Measurements from ENCODE around the gene SQOR. TPM values are rescaled to one million over a fixed set of nuclear protein-coding genes. Genes with fewer than 3 reads are reported as not detected.
A peak's percentile ranks its signal among the peaks of the same experiment; 100 is the strongest.

The SQOR gene
- total RNA-seq (105 and 129 TPM in 2 replicates), polyA plus RNA-seq (55.4 and 81.5 TPM in 2 replicates), polyA minus RNA-seq (ENCODE audit: low replicate concordance) (45.2 and 102 TPM in 2 replicates)
- polyA plus RNA-seq (2012): 45.9 and 61.3 TPM in 2 replicates

DNA sequence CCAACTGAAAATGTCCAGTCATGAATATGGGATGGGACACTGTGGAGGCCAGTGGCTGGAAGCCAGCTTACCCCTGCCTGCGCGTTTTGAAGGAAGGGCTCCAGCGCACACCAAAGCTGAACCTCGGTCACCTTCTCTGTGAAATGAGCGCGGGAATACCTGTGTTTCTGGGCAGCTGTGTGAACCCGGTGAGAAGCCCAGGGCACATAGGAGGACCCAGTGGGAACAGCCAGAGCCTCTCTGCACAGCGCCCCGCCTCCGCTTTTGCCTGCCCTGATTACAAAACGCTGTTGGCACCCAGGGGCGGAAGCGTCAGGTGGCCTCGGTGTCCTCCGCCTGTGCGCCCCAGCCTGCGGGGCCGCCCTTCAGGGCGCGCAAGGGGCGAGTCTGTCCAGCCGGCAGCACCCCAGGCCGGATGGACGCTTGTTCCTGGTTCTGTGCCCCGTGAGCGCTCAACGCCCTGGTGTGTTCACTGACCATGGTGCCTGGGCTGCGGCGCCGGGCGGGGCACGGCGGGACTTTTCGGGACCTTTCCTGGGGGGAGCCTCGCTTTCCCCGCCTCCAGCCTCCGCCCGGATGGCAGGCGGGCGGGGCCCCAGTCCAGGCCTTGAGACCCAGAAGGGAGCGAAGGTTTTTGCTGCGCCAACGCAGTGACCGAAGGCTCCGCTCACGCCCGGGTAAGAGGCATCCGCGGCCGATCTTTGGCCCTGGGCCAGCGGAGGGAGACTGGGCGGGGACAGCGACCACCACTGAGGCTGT lies at the start of gene SQOR:
Gene SQOR, plus strand, starts transcription at position 598 of the 759 bp plus-strand sequence. CDS start 23,895 bp downstream, outside the sequence.
- Histone ChIP-seq H3K36me3 (ENCODE audit: control insufficient read depth, insufficient read depth, low read length) (no peaks in the 10 kb centered on the region), H3K79me2 (ENCODE audit: control insufficient read depth, insufficient read depth, low read length) (peaks cover 8% of the 10 kb centered on the region), H2AFZ (ENCODE audit: low read length) (peak within 1 kb of the TSS; percentile 63), H3K4me3 (replicated peaks in 1 of 4; ENCODE audit: control extremely low read depth in 1 of 4, insufficient read depth in 1 of 4, low read depth in 3 of 4, low read length in 4 of 4) (peak within 1 kb of the TSS; percentile 61 to 81 (median 74)), H3K4me1 (ENCODE audit: control insufficient read depth, extremely low read depth, insufficient read depth, low read length) (peaks cover 24% of the 10 kb centered on the region), H3K9me3 (ENCODE audit: control insufficient read depth, insufficient read depth, low read depth, low read length) (no peaks in the 10 kb centered on the region), H3K27ac (ENCODE audit: insufficient read depth, low read length) (peak within 1 kb of the TSS; percentile 52), H3K9ac (ENCODE audit: insufficient read depth, low read length) (peak within 1 kb of the TSS; percentile 73), H4K20me1 (ENCODE audit: control insufficient read depth, extremely low read depth, insufficient read depth, low read length) (no peaks in the 10 kb centered on the region), H3K4me2 (ENCODE audit: extremely low read depth, insufficient read depth, low read length) (peak within 1 kb of the TSS; percentile 86), H3K27me3 (ENCODE audit: control insufficient read depth, insufficient read depth, low read length) (no peaks in the 10 kb centered on the region)
- peak; percentile 47 to 51 for DNase-seq (ENCODE audit: low read depth in 2 of 2)
- TF ChIP-seq EZH2 (IDR thresholded peaks at IDR 0.05; ENCODE audit: low read length, missing control alignments): no peak
- TF ChIP-seq, protein P1, sequence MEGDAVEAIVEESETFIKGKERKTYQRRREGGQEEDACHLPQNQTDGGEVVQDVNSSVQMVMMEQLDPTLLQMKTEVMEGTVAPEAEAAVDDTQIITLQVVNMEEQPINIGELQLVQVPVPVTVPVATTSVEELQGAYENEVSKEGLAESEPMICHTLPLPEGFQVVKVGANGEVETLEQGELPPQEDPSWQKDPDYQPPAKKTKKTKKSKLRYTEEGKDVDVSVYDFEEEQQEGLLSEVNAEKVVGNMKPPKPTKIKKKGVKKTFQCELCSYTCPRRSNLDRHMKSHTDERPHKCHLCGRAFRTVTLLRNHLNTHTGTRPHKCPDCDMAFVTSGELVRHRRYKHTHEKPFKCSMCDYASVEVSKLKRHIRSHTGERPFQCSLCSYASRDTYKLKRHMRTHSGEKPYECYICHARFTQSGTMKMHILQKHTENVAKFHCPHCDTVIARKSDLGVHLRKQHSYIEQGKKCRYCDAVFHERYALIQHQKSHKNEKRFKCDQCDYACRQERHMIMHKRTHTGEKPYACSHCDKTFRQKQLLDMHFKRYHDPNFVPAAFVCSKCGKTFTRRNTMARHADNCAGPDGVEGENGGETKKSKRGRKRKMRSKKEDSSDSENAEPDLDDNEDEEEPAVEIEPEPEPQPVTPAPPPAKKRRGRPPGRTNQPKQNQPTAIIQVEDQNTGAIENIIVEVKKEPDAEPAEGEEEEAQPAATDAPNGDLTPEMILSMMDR (conservative IDR thresholded peaks at IDR 0.05 in 1 of 2, IDR thresholded peaks at IDR 0.05 in 1 of 2; ENCODE audit: low read depth in 1 of 2, low read length in 2 of 2): no peak

DNA sequence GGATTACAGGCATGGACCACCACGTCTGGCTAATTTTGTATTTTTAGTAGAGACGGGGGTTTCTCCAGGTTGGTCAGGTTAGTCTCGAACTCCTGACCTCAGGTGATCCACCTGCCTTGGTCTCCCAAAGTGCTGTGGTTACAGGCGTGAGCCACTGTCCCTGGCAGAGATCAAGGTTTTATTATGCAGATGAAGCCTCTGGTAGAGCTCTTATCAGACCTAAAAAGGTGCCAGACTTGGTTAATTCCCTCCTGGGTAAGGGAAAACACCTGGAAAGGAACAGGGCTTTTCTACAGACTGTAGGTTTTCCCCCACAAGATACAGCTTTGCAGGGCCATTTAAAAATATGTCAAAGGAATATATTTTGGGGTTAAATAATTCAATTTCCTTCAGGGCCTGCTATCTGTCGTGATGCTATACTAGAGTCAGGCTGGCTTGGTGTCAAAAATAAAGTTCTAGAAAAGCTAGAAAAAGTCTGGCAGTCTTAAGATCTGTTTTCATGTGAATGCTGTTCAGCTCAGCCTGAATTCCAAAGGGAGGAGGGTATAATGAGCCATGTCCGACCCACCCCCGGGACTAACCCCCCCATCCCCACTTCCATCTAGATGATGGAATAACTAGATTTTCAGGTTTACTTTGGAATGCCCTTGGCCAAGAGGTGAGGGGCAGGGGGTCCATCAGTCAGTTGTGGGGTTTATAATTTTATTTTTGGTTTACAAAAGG lies 49.6 kb upstream of the SQOR start:
- TF ChIP-seq, protein P1 (conservative IDR thresholded peaks at IDR 0.05 in 1 of 2, IDR thresholded peaks at IDR 0.05 in 1 of 2; ENCODE audit: low read depth in 1 of 2, low read length in 2 of 2): no peak
- TF ChIP-seq EZH2 (IDR thresholded peaks at IDR 0.05; ENCODE audit: low read length, missing control alignments): no peak

DNA sequence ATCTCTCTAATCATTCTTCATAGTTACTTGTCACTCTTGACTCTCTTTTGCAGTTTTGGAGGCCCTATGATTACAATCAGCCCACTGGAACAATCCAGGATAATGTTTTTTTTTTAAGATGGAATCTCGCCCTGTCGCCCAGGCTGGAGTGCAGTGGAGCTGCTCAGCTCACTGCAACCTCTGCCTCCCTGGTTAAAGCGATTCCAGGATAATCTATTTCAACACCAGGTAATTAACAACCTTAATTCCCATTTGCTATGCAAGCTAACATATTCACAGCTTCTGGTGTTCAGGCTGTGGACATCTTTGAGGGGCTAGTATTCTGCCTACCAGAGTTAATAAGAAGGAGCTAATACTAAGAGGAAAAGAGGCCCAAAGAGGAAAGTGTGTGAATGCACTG lies 48.7 kb upstream of the SQOR start:
- Histone ChIP-seq H3K27ac (ENCODE audit: insufficient read depth, low read length) (peak overlapping the region; percentile 92), H3K9me3 (ENCODE audit: control insufficient read depth, insufficient read depth, low read depth, low read length) (no peaks in the 10 kb centered on the region), H3K79me2 (ENCODE audit: control insufficient read depth, insufficient read depth, low read length) (peaks cover 34% of the 10 kb centered on the region), H4K20me1 (ENCODE audit: control insufficient read depth, extremely low read depth, insufficient read depth, low read length) (no peaks in the 10 kb centered on the region), H3K4me2 (ENCODE audit: extremely low read depth, insufficient read depth, low read length) (peak overlapping the region; percentile 73), H3K4me1 (ENCODE audit: control insufficient read depth, extremely low read depth, insufficient read depth, low read length) (no peaks in the 10 kb centered on the region), H3K4me3 (replicated peaks in 1 of 4; ENCODE audit: control extremely low read depth in 1 of 4, insufficient read depth in 1 of 4, low read depth in 3 of 4, low read length in 4 of 4) (peak overlapping the region; percentile 82 to 87 (median 84)), H2AFZ (ENCODE audit: low read length) (no peak overlapping the region), H3K9ac (ENCODE audit: insufficient read depth, low read length) (peak overlapping the region; percentile 16), H3K27me3 (ENCODE audit: control insufficient read depth, insufficient read depth, low read length) (no peaks in the 10 kb centered on the region), H3K36me3 (ENCODE audit: control insufficient read depth, insufficient read depth, low read length) (no peaks in the 10 kb centered on the region)
- TF ChIP-seq EZH2 (IDR thresholded peaks at IDR 0.05; ENCODE audit: low read length, missing control alignments): no peak
- TF ChIP-seq, protein P1 (conservative IDR thresholded peaks at IDR 0.05 in 1 of 2, IDR thresholded peaks at IDR 0.05 in 1 of 2; ENCODE audit: low read depth in 1 of 2, low read length in 2 of 2): no peak
- no peak for DNase-seq (ENCODE audit: low read depth in 2 of 2)

More for the DNA sequence above, 49.6 kb upstream of the SQOR start:
- no peaks in the 10 kb centered on the region for H3K27me3 ChIP-seq (ENCODE audit: control insufficient read depth, insufficient read depth, low read length)
- no peak overlapping the region for H3K4me2 ChIP-seq (ENCODE audit: extremely low read depth, insufficient read depth, low read length)
- H4K20me1 ChIP-seq (ENCODE audit: control insufficient read depth, extremely low read depth, insufficient read depth, low read length): no peaks in the 10 kb centered on the region
- no peaks in the 10 kb centered on the region for H3K9me3 ChIP-seq (ENCODE audit: control insufficient read depth, insufficient read depth, low read depth, low read length)
- peaks cover 25% of the 10 kb centered on the region for H3K79me2 ChIP-seq (ENCODE audit: control insufficient read depth, insufficient read depth, low read length)
- no peak for DNase-seq (ENCODE audit: low read depth in 2 of 2)
- no peak overlapping the region for H3K27ac ChIP-seq (ENCODE audit: insufficient read depth, low read length)
- no peak overlapping the region for H2AFZ ChIP-seq (ENCODE audit: low read length)
- no peak overlapping the region for H3K4me3 ChIP-seq (replicated peaks in 1 of 4; ENCODE audit: control extremely low read depth in 1 of 4, insufficient read depth in 1 of 4, low read depth in 3 of 4, low read length in 4 of 4)
- no peaks in the 10 kb centered on the region for H3K4me1 ChIP-seq (ENCODE audit: control insufficient read depth, extremely low read depth, insufficient read depth, low read length)
- no peaks in the 10 kb centered on the region for H3K36me3 ChIP-seq (ENCODE audit: control insufficient read depth, insufficient read depth, low read length)
- no peak overlapping the region for H3K9ac ChIP-seq (ENCODE audit: insufficient read depth, low read length)
